SU-DHL-6 (cell line): ENCODE data around the gene USP13.

ENCODE experiments used
- H2AFZ ChIP-seq: fragments of 200-600 bp; sonication (generic); 2 replicates; pipeline ENCODE4 v1.6.1; 2014; ENCODE audit warnings: low read depth, mild to moderate bottlenecking, moderate library complexity, mixed read lengths, antibody characterized with exemption, low read length; ENCODE audit not compliant: severe bottlenecking
- H3F3A ChIP-seq: fragments of 200-600 bp; shearing (Covaris generic); 2 replicates; pipeline ENCODE4 v1.6.0; 2016; ENCODE audit warnings: antibody characterized with exemption, mild to moderate bottlenecking; ENCODE audit not compliant: insufficient read depth
- H3K27ac ChIP-seq: fragments of 200-600 bp; sonication (generic); 2 replicates; pipeline ENCODE4 v1.5.1; 2016; ENCODE audit warnings: low read depth, mild to moderate bottlenecking, low read length, moderate library complexity, mixed read lengths
- H3K27me3 ChIP-seq: fragments of 200-600 bp; sonication (generic), shearing (Covaris generic); 2 replicates; pipeline ENCODE4 v1.6.0; 2014; ENCODE audit warnings: mild to moderate bottlenecking, low read length
- H3K36me3 ChIP-seq: fragments of 200-600 bp; sonication (generic); 2 replicates; pipeline ENCODE4 v1.6.1; 2014; ENCODE audit warnings: mild to moderate bottlenecking, low read length, mixed read lengths
- H3K4me2 ChIP-seq: fragments of 300-600, 200-600 bp; shearing (Covaris generic), sonication (generic); 2 replicates; pipeline ENCODE4 v1.6.0; 2014; ENCODE audit warnings: low read length, low read depth, mild to moderate bottlenecking; ENCODE audit not compliant: poor library complexity, severe bottlenecking
- H3K4me3 ChIP-seq: fragments of 200-600 bp; sonication (generic); 2 replicates; pipeline ENCODE4 v1.5.1; 2014; ENCODE audit warnings: antibody characterized with exemption, low read length, mild to moderate bottlenecking, mixed read lengths; ENCODE audit not compliant: insufficient read depth, poor library complexity, severe bottlenecking
- H3K79me2 ChIP-seq: fragments of 200-600 bp; sonication (generic); 2 replicates; pipeline ENCODE4 v1.6.1; 2014; ENCODE audit warnings: mild to moderate bottlenecking, low read length, moderate library complexity; ENCODE audit not compliant: insufficient read depth
- H3K9ac ChIP-seq: fragments of 200-600 bp; sonication (generic); 2 replicates; pipeline ENCODE4 v1.7.0; 2014; ENCODE audit warnings: mild to moderate bottlenecking, low read length
- H3K9me2 ChIP-seq: fragments of 200-600 bp; sonication (generic); replicated peaks from 2 replicates; pipeline ENCODE4 v1.6.1; 2014; ENCODE audit warnings: low read length; ENCODE audit not compliant: insufficient read depth
- H3K9me3 ChIP-seq: fragments of 200-600 bp; sonication (generic); 2 replicates; pipeline ENCODE4 v1.6.1; 2014; ENCODE audit warnings: low read length, mixed read lengths; ENCODE audit not compliant: insufficient read depth
- H4K20me1 ChIP-seq: fragments of 200-600 bp; sonication (generic); 2 replicates; pipeline ENCODE4 v1.6.1; 2014; ENCODE audit warnings: low read depth, mild to moderate bottlenecking, antibody characterized with exemption, low read length, moderate library complexity, mixed read lengths
- EZH2phosphoT487 ChIP-seq: fragments of 200-600 bp; sonication (generic), shearing (Covaris generic); conservative IDR thresholded peaks from 2 replicates; pipeline ENCODE4 v1.6.1; 2018; ENCODE audit warnings: mild to moderate bottlenecking, antibody characterized with exemption, low read length, moderate library complexity, mixed read lengths
- TF ChIP-seq, protein P1 (sequence below): fragments of 200-600 bp; sonication (generic); IDR thresholded peaks from one replicate; pipeline ENCODE4 v1.5.1; 2017; ENCODE audit warnings: antibody characterized with exemption, mild to moderate bottlenecking, low read length, moderate library complexity; ENCODE audit not compliant: insufficient read depth, poor library complexity, severe bottlenecking

Gene USP13

DNA sequence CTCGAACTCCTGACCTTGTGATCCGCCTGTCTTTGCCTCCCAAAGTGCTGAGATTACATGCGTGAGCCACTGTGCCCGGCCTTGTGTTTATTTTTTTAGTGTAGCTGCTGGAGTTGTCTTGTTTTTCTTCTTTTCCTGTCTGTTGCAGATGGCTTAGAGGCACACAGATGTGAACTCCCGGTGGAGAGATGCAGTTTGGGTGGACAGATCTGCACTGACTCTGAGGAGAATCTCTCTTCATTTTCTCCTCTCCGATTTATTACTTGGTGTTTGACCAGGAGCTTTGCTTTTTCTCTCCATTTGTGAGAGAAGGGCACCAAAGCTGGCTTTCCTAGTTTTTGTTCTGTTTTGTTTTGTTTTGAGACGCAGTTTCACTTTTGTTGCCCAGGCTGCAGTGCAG, 62.7 kb downstream of the USP13 start:
- Histone ChIP-seq H3K27ac (no peak overlapping the region), H3K9me2 (no peaks in the 10 kb centered on the region), H3K9ac (no peak overlapping the region), H3F3A (no peaks in the 10 kb centered on the region), H2AFZ (no peak overlapping the region), H3K79me2 (no peaks in the 10 kb centered on the region), H4K20me1 (no peaks in the 10 kb centered on the region; the same call in 1 of the 2 replicates), H3K4me2 (no peak overlapping the region), H3K9me3 (no peaks in the 10 kb centered on the region), H3K4me3 (no peak overlapping the region), H3K36me3 (peaks cover 5% of the 10 kb centered on the region; the same call in 1 of the 2 replicates), H3K27me3 (no peaks in the 10 kb centered on the region)
- no peak for TF ChIP-seq EZH2phosphoT487
- TF ChIP-seq, protein P1, sequence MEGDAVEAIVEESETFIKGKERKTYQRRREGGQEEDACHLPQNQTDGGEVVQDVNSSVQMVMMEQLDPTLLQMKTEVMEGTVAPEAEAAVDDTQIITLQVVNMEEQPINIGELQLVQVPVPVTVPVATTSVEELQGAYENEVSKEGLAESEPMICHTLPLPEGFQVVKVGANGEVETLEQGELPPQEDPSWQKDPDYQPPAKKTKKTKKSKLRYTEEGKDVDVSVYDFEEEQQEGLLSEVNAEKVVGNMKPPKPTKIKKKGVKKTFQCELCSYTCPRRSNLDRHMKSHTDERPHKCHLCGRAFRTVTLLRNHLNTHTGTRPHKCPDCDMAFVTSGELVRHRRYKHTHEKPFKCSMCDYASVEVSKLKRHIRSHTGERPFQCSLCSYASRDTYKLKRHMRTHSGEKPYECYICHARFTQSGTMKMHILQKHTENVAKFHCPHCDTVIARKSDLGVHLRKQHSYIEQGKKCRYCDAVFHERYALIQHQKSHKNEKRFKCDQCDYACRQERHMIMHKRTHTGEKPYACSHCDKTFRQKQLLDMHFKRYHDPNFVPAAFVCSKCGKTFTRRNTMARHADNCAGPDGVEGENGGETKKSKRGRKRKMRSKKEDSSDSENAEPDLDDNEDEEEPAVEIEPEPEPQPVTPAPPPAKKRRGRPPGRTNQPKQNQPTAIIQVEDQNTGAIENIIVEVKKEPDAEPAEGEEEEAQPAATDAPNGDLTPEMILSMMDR, result no peak

DNA sequence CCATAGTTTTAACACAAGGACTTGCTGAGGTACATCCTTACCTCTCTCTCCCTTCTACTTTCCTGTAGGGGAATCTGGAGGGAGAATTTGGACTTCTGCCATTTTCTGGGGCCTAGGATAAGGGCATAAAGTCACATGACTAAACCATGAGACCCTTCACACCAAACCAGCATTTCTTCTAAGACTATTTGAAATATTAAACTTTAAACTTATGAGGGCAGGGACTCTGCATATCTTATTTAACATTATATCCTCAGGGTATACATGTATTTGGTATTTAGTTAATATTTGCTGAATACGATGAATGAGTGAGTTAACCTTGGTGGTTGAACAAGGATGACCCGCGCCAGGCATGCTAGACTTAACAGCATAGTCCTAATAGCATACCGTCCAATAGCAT, 63.4 kb downstream of the USP13 start:
- Histone ChIP-seq H4K20me1 (no peaks in the 10 kb centered on the region; the same call in 1 of the 2 replicates), H3K9me2 (no peaks in the 10 kb centered on the region), H3K4me2 (no peak overlapping the region), H2AFZ (no peak overlapping the region), H3K36me3 (peaks cover 5% of the 10 kb centered on the region; the same call in 1 of the 2 replicates), H3K4me3 (no peak overlapping the region), H3K9me3 (no peaks in the 10 kb centered on the region), H3K27me3 (no peaks in the 10 kb centered on the region), H3K9ac (no peak overlapping the region), H3K79me2 (no peaks in the 10 kb centered on the region), H3F3A (no peaks in the 10 kb centered on the region), H3K27ac (no peak overlapping the region)
- TF ChIP-seq, protein P1, result no peak
- TF ChIP-seq EZH2phosphoT487, result no peak

DNA sequence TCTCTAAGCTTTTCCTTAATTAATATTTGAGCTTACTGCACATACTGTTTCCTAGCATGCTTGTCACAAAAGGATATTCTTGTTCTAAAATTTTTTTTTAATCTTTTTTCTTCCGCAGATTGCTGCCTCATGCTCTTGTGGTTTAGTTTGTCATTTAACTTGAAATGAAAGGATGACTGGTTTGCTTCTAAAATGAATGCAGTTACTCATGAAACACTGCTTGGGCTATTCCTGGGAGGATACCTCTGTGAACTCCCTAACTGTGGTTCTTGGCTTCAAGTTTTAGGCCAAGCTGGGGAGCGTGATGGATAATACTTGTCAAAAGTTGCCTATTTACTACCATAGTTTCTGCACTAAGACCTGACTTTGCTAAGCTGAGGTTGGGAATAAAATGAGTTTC, 64.0 kb downstream of the USP13 start:
- no peaks in the 10 kb centered on the region for H3K9me3 ChIP-seq
- no peak overlapping the region for H3K27ac ChIP-seq
- H3K4me3 ChIP-seq, result no peak overlapping the region
- H3K4me2 ChIP-seq, result no peak overlapping the region
- no peaks in the 10 kb centered on the region for H3K27me3 ChIP-seq
- no peak overlapping the region for H3K9ac ChIP-seq
- no peaks in the 10 kb centered on the region for H3K9me2 ChIP-seq
- peaks cover 5% of the 10 kb centered on the region; the same call in 1 of the 2 replicates for H3K36me3 ChIP-seq
- no peak for TF ChIP-seq EZH2phosphoT487
- TF ChIP-seq, protein P1, result no peak
- H3K79me2 ChIP-seq, result no peaks in the 10 kb centered on the region
- no peaks in the 10 kb centered on the region for H3F3A ChIP-seq
- H2AFZ ChIP-seq, result no peak overlapping the region
- H4K20me1 ChIP-seq, result no peaks in the 10 kb centered on the region; the same call in 1 of the 2 replicates
